HCT116 (cell line): ENCODE measurements around the gene SCRN1. TPM values are rescaled to one million over a fixed set of nuclear protein-coding genes. Genes with fewer than 3 reads are reported as not detected.

Experiments used
- ATAC-seq: fragments of 200-7000 bp; cut with Tn5 transposase; 2 replicates; pipeline ENCODE4 v1.9.1; 2020; ENCODE audit warnings: mild to moderate bottlenecking, moderate library complexity
- BruUV-seq: library from RNA; stranded (reverse); fragments of 400-500 nt; replicated peaks from 2 replicates; lab custom pipeline; 2021; lab: Mats Ljungman, UMichigan
- CTCF ChIA-PET: fragments of 300-600 bp; sonication (Branson Sonifier 250); formaldehyde crosslinking; loops from one replicate; lab custom pipeline; 2021; ENCODE audit warnings: antibody characterized with exemption; lab: Charles Lee
- POLR2A ChIA-PET: fragments of 300-600, 350-600 bp; sonication (Branson Sonifier 250); formaldehyde crosslinking; loops from one replicate; lab custom pipeline; 2021; ENCODE audit warnings: antibody characterized with exemption; lab: Charles Lee
- RAD21 ChIA-PET, 2 experiments: fragments of 300-600 bp; sonication (Branson Sonifier 250); formaldehyde crosslinking; loops; one replicate each; lab custom pipeline; 2023; ENCODE audit warnings: low total read pairs in 2 of 2; ENCODE audit not compliant: uncharacterized antibody in 2 of 2, unreplicated experiment in 2 of 2, low non-redundant PET in 1 of 2; lab: Charles Lee
- DNase-seq: peaks from one replicate; pipeline ENCODE4 v3.0.0-alpha.2; 2010; ENCODE audit warnings: low read depth, low spot score
- H2AFZ ChIP-seq: fragments of 200-600 bp; shearing (Covaris generic), sonication (generic); 2 replicates; pipeline ENCODE4 v1.6.1; 2017; ENCODE audit warnings: low read depth, mixed run types, mixed read lengths, antibody characterized with exemption, low read length; ENCODE audit not compliant: poor library complexity, severe bottlenecking
- H3K27ac ChIP-seq: 2 replicates; pipeline ENCODE4 v1.5.1; 2012; ENCODE audit warnings: low read depth, low read length
- H3K27me3 ChIP-seq: fragments of 200-600 bp; sonication (generic); 2 replicates; pipeline ENCODE4 v1.6.1; 2016; ENCODE audit warnings: mixed run types, low read length, mixed read lengths; ENCODE audit not compliant: insufficient read depth
- H3K36me3 ChIP-seq, 2 experiments: fragments of 200-500 bp in 1 of 2; fragments of 200-600 bp in 1 of 2; sonication (Bioruptor generic) in 1 of 2; sonication (generic) in 1 of 2; 2 replicates each; pipeline versions ENCODE4 v1.5.1 to v1.6.1; 2014 to 2016; ENCODE audit warnings: low read length in 2 of 2, inconsistent platforms in 1 of 2, mixed read lengths in 1 of 2, mixed run types in 1 of 2; ENCODE audit not compliant: insufficient read depth in 2 of 2, control insufficient read depth in 1 of 2
- H3K4me1 ChIP-seq, 2 experiments: fragments of 200-600 bp in 1 of 2; sonication (generic) in 1 of 2; 2 replicates each; pipeline versions ENCODE4 v1.5.1 to v1.6.1; 2012 to 2017; ENCODE audit warnings: low read length in 2 of 2, inconsistent platforms in 1 of 2, mild to moderate bottlenecking in 1 of 2, mixed read lengths in 1 of 2, mixed run types in 1 of 2, moderate library complexity in 1 of 2; ENCODE audit not compliant: insufficient read depth in 2 of 2, control insufficient read depth in 1 of 2
- H3K4me2 ChIP-seq: fragments of 200-600 bp; sonication (generic); 2 replicates; pipeline ENCODE4 v1.6.1; 2017; ENCODE audit warnings: mixed run types, low read length, mixed read lengths
- H3K4me3 ChIP-seq, 2 experiments: fragments of 200-600 bp in 1 of 2; sonication (generic) in 1 of 2; replicated peaks in 1 of 2; 2 replicates each; pipeline ENCODE4 v1.5.1; 2011 to 2016; ENCODE audit warnings: low read length in 2 of 2, control low read depth in 1 of 2, low read depth in 1 of 2, mild to moderate bottlenecking in 1 of 2, mixed read lengths in 1 of 2, mixed run types in 1 of 2
- H3K79me2 ChIP-seq: fragments of 200-600 bp; sonication (generic); 2 replicates; pipeline ENCODE4 v1.6.1; 2017; ENCODE audit warnings: mild to moderate bottlenecking, mixed run types, low read length, moderate library complexity, mixed read lengths; ENCODE audit not compliant: insufficient read depth
- H3K9ac ChIP-seq: fragments of 200-600 bp; sonication (generic); 2 replicates; pipeline ENCODE4 v1.6.1; 2016; ENCODE audit warnings: low read length, mixed read lengths
- H3K9me2 ChIP-seq: fragments of 200-600 bp; sonication (generic), shearing (Covaris generic); 2 replicates; pipeline ENCODE4 v1.6.1; 2017; ENCODE audit warnings: mixed run types, mild to moderate bottlenecking, moderate library complexity; ENCODE audit not compliant: insufficient read depth
- H3K9me3 ChIP-seq, 2 experiments: fragments of 200-500 bp in 1 of 2; fragments of 200-600 bp in 1 of 2; sonication (Bioruptor generic) in 1 of 2; sonication (generic) in 1 of 2; 2 replicates each; pipeline ENCODE4 v1.6.1; 2014 to 2017; ENCODE audit warnings: low read length in 2 of 2, mixed read lengths in 2 of 2, inconsistent platforms in 1 of 2, low read depth in 1 of 2, mild to moderate bottlenecking in 1 of 2, mixed run types in 1 of 2, moderate library complexity in 1 of 2; ENCODE audit not compliant: control insufficient read depth in 1 of 2, insufficient read depth in 1 of 2
- H4K20me1 ChIP-seq: fragments of 200-600 bp; sonication (generic), shearing (Covaris generic); 2 replicates; pipeline ENCODE4 v1.6.1; 2017; ENCODE audit warnings: mixed run types, mild to moderate bottlenecking, moderate library complexity; ENCODE audit not compliant: insufficient read depth
- TCF7L2 ChIP-seq: IDR thresholded peaks from 2 replicates; pipeline ENCODE4 v1.7.0; 2011; ENCODE audit warnings: borderline replicate concordance, inconsistent platforms; ENCODE audit not compliant: insufficient read depth, insufficient read length; ENCODE audit errors: extremely low read depth
- ZBTB33 ChIP-seq: IDR thresholded peaks from 2 replicates; pipeline ENCODE4 v1.6.1; 2011; ENCODE audit warnings: mild to moderate bottlenecking, low read length, moderate library complexity; ENCODE audit not compliant: insufficient replicate concordance; ENCODE audit errors: extremely low read depth
- intact Hi-C: fragments of 100-400 bp; cut with micrococcal nuclease; formaldehyde crosslinking; loops from 2 replicates; pipeline ENCODE4 v1.10.0; 2022
- total RNA-seq: library from RNA; stranded (reverse); gene quantifications from one replicate; pipeline ENCODE4 v1.2.1, GENCODE V29; 2021; ENCODE audit not compliant: unreplicated experiment

Gene SCRN1
- total RNA-seq, 1 experiment from 2014 or later = 76.8 TPM

GRCh38 chr7:29935111-29935510 is 54.5 kb downstream of the SCRN1 start:
- intact Hi-C loops = no loop called here
- peaks cover 15 to 21% of the 10 kb centered on the region in 2 experiments for H3K36me3 ChIP-seq
- ATAC-seq = no peak

GRCh38 chr7:29929018-29929807 is 60.4 kb downstream of the SCRN1 start:
- TF ChIP-seq ZBTB33 (no peak), TCF7L2 (no peak)
- Histone ChIP-seq H2AFZ (no peak overlapping the region), H3K9me2 (no peaks in the 10 kb centered on the region), H3K27me3 (no peaks in the 10 kb centered on the region), H3K9me3 (no peaks in the 10 kb centered on the region), H3K79me2 (no peaks in the 10 kb centered on the region), H3K4me2 (no peak overlapping the region), H3K9ac (no peak overlapping the region), H3K4me3 (no peak overlapping the region), H3K36me3 (peaks cover 3 to 8% of the 10 kb centered on the region in 2 experiments; a peak in 2 of 4 replicates), H4K20me1 (no peaks in the 10 kb centered on the region), H3K27ac (no peak overlapping the region), H3K4me1 (no peaks in the 10 kb centered on the region)
- CTCF ChIA-PET = interaction anchor here (1.3 kb wide), 1 partner anchor 9 kb away, joined by 4 read pairs; no protein-coding TSS in a partner anchor
- intact Hi-C loops = no loop called here
- no peak; the same call in 1 of the 2 replicates for ATAC-seq
- no TSS peak for BruUV-seq
- RAD21 ChIA-PET = no interaction called here
- no peak for DNase-seq
- POLR2A ChIA-PET = no interaction called here

More at GRCh38 chr7:29935111-29935510, 54.5 kb downstream of the SCRN1 start:
- no peak overlapping the region for H3K4me2 ChIP-seq
- BruUV-seq = no TSS peak
- H3K9me2 ChIP-seq = no peaks in the 10 kb centered on the region
- no peak overlapping the region for H3K27ac ChIP-seq
- H3K9me3 ChIP-seq = no peaks in the 10 kb centered on the region
- H4K20me1 ChIP-seq = no peaks in the 10 kb centered on the region
- no peak overlapping the region for H2AFZ ChIP-seq
- ChIA-PET RAD21 (no interaction called here), POLR2A (no interaction called here), CTCF (no interaction called here)
- no peak for DNase-seq
- no peak overlapping the region for H3K9ac ChIP-seq
- no peaks in the 10 kb centered on the region for H3K4me1 ChIP-seq
- H3K27me3 ChIP-seq = no peaks in the 10 kb centered on the region
- no peak overlapping the region for H3K4me3 ChIP-seq
- no peak for TF ChIP-seq ZBTB33
- H3K79me2 ChIP-seq = no peaks in the 10 kb centered on the region
